GM18873 (cell line): ENCODE measurements around the gene GFRA4.

ENCODE experiments used
- ATAC-seq: cut with Tn5 transposase; IDR thresholded peaks from one replicate; pipeline ENCODE4 v1.9.1; 2021; ENCODE audit warnings: mild to moderate bottlenecking, moderate library complexity, moderate number of reproducible peaks; ENCODE audit not compliant: unreplicated experiment, low FRiP score

Gene GFRA4

DNA sequence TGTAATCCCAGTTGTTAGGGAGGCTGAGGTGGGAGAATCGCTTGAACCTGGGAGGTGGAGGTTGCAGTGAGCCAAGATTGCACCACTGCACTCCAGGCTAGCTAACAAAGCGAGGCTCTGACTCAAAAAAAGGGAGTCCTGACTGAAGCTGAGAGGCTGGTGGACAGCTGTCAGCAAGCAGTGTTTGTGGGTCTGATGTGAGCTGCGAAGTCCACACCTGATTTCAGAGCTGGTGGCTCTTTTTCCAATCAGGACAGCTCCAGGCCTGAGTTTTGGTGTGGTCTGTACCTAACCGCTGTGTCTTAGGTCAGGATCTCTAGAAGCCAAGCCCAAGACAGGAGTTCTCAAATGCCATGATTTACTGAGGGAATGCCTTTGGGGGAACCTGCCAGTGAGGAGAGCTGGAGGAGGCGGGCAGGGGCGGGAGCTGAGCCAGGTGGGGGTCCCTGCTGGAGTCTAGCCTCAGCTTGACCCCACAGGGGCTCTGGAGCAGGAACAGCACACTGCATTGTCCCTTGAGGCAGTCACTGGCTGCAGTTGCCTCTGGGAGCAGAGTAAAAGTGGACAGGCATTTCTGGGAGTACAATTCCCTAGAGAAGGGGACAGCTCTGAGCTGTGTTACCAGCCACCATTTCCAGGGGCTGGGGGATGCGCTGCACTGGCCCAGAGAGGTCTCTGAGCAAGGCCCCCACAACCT is 5.0 kb downstream of the GFRA4 start:
- no peak for ATAC-seq

DNA sequence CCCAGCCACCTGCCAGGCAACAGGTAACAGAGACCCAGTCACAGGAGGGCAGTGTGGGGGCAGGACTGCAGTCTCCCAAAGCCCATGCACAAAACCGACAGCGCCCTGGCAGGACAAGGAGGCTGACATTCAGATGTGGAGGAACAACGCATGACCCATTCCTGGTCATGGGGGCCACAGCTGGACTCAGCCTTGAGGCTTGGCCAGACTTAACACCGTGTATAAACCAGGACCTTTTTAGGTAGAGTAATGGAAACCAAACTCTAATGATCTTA is 8.1 kb downstream of the GFRA4 start:
- ATAC-seq: no peak

DNA sequence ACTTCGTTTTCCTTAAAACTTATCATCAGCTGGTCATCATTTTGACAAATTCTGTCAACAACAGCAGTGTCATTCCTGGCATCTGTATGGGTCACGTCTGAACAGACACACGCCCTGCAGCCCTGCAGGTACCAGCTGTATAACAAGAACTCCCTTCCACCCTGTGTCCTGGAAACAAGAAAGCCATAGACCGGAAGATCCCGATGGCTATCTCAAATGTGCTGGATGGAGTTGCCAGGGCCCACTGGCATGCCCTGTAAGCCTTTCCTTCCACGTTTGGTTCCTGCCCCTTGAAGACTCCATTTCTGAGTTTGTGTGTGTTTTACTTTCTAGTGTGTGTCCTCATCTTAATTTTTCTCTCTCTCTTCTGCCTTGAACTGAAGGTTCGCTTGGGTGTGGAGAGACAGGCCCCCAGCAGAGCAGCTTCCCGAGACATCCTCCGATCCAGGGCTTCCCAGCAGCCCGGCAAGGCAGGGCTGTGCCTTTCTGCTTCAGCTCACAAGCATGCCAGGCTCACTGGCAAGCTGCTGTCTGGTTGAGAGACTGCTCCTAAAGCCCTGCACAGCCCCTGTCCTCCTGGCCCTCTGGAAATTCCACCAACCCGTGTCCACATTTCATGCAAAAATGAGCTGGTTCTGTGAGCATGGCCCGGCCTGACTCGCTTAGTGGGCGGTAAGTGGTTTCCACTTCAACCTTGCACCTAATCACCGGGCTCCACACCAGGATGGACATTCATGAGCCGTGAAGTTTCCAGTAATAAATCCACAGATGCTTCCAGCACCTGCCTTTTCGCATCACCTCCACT is 8.7 kb downstream of the GFRA4 start:
- no peak for ATAC-seq

DNA sequence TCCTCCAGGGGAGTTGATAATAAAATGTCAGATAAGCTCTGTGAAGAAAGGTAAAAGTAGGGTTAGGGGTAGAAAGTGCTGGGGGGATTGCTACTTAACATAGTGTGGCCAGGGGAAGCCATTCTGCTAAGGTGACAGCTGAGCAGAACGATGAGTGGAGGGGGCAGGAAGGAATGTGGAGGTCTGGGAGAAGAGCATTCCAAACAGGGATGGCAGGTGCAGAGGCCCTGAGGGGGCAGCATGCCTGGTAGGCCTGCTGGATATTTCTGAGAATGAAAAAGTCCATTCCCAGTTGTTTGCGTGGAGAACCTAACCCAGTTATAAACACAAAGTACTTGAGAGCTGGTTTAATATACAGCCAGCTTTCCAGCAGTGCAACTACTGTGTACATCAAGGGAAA is 9.3 kb downstream of the GFRA4 start:
- no peak for ATAC-seq

DNA sequence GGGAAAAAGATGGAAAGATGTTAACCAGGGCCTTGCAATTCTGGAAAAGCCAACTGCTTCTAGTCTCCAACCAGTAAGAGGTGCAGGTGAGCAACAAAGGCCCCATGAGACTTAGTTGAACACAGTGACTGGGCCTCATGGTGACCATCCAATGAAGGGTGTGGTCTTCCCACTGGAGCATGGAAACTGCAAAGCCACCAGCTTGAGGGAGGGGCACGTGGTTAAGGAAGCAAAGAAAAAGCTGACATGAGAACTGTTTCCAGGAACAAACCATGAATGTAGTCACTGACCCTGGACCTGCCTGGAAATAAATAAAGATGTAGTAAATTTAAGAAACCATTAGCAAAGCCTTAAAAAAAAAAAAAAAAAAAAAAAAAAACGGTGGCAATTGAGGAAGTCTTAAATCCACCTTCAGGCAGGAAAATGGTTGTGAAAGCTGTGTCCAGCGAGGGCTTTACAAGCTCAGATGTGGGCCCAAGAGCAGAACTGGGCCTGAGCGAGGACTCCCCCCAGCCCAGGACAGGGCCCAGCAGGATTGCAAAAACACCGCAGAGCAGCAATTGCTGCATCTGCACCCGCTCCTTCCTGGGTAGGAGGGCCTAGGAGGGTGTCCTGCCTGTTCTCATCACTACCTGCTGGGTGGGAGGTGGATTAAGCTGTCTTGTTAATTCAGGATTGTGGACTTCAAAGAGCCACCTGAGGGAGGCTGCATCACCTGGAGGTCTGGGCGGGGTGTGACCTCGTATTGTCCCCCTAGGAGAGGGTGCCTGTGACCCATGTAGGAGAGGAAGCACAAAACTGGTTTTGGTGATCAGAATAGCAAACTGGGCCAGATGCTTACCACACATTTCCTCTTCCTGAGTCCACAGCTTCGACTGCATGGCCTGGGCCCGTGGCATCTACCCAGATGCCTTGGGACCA is 10.3 kb downstream of the GFRA4 start:
- no peak for ATAC-seq

DNA sequence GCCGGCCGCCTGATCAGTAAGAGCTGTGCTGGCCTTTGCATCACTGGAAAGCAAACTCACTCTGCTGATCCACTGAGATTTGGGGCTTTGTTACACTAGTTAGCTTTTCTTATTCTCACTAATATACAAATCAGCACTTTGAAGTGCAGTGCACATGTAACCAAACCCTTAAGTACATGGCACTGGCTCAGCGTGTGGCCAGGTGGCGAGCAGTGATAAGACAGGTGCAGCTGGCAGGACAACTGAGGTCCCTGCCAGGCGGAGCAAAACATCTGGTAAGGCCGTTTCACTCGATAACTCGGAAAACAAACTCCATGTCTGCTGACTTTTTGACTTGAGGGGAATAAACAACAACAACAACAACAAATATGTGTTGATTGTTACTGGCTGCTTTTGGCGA is 11.0 kb downstream of the GFRA4 start:
- ATAC-seq: no peak

DNA sequence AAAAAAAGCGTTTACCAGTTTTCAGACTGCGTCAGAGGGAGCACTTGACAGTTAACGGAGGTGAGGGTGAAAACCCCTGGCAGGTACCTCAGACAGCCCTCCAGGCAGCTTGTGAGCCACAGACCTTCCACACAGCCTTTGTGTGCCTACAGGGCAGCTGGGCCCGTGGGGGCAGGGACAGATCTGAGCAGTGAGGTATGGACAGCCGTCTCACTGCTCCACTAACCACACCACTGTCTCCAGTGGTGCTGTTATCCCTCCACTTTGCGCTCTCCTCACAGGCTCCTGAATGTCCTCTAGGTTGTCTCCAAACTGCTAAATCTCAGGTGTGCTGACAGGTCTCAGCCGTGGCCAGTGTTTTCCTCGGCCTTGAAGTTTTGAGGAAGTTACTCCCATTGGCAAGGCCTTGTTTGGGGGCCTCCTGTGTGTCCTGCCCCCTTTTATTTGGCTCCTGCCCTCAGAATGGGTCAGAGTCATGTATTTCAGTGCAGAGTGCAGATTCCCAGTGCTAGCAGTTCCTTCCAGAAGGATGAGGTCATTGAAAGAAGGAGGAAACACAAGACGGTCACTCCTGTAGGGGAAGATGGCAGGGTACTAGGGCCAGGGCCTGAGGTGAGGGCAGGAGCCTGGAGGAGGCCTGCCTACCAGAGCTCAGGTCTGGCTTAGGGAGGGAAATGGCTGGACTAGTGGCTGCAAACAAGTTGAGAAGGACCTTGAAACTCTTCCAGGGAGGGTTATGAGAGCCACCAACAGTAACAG is 11.8 kb downstream of the GFRA4 start:
- no peak for ATAC-seq

DNA sequence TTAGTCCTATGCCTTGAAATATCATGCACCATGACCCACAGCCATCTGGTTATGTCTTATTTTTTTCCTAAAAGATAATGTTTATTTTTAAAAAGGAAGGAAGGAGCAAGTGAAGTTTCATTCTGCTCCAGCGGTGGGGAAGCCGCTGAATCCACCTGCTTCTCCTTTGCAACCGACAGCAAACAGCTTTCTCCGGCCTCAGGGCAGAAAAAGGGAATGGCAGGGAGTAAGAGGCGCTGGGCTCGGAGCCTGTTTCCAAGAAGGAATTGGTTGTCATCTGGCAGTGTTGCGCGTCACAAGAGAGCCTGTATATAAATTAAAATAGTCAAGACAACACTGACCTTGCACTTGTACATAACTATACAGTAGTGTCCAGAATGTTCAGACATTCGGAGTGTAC is 14.2 kb downstream of the GFRA4 start:
- no peak for ATAC-seq

DNA sequence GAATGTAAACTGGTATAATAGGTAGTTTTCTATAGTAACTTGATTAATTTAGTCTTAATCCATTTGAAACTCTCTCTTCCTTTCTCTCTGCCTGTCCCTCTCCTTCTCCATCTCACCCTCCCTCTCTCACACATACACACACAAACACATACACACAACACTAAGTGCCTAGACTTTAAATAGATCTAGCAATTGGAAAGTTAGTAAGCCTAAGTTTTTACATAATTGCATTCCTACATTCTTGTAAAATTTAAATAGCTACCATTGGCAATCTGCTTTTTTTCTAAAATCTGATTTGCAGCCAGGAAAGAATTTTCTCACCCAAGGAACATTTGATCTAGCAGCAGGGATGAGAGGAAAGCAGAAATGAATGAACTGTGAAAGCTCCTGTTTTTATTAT is 15.7 kb downstream of the GFRA4 start:
- ATAC-seq: no peak

DNA sequence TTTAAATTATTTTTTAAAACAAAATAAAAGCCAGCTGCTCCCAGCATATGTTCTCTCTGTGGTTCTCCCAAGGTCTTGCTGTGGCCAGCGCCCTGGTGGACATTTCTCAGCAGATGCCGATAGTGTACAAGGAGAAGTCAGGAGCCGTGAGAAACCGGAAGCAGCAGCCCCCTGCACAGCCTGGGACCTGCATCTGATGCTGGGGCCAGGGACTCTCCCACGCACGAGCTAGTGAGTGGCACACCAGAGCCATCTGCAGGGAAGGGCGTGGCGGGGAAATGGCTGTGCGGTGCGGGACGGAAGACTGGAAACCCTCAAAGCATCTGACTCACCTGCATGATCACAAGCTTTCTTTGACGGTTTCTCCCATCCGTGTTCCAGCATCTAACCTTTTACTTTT is 16.5 kb downstream of the GFRA4 start:
- ATAC-seq: no peak

DNA sequence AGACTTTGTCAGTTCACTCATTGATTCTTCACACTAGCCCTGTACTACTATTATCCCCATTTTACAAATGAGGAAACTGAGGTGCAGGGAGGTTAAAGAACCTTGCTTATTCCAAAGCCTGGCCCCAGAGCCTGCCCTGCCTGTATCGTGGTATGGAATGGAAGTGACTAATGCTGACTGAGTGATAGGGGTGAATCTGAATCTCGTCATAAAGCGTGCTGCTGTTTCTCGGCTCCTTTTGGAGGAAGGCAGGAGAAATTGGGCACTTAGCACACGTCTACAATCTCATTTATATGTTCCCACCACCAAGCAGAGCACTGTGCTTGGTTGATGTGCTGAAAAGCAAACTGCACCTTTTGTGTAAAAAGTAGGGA is 17.1 kb downstream of the GFRA4 start:
- no peak for ATAC-seq

DNA sequence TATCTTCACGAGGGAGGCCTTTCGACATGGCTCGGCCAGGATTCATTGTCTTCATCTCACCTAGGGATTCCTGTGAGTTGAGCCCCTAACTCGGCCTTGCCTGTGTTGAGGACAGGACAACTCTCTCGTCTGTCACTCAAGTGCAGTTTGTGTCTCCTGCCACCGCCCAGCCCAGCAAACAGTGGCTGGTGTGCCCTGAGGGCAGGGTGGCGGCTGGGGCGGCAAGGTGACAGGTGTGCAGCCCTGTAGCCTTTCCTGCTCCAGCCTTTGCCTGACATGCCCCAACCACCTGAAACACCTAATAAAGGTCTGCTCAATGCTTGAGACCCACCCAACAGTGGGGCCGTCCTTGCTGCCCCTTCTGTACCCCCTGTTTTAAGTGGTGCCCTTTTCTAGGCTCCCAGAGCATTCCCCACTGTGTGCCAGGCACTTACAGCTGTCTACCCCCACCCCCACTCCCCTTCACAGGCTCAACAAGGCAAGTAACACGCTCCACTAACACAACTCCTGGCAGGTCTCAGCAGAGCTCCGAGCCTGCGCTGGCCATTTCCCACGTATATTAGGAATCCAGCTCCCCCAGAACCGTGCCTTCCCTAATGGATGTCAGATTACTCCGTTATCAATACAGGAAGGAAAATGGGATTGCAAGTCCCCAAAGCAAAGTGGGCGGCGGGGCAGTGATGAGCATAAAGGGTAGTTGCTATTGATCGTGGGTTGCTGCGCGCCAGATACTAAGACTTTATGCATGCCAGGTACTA is 17.7 kb downstream of the GFRA4 start:
- no peak for ATAC-seq

DNA sequence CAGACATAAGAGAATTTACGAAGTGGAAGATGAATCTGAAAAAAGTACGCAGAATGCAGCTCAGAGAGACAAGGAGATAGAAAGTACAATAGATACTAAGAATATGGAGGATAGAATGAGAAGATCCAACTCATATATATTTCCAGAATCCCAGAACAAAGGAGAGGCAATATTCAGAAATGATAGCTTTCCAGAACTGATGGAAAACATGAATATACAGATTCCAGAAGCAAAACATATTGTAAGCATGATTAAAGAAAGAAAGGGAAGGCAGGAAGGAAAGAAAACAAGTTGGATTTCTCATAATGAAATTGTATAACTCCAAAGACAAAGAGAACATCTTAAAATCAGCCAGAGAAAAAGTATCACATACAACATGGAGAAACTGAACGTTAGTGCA is 22.9 kb downstream of the GFRA4 start:
- no peak for ATAC-seq

DNA sequence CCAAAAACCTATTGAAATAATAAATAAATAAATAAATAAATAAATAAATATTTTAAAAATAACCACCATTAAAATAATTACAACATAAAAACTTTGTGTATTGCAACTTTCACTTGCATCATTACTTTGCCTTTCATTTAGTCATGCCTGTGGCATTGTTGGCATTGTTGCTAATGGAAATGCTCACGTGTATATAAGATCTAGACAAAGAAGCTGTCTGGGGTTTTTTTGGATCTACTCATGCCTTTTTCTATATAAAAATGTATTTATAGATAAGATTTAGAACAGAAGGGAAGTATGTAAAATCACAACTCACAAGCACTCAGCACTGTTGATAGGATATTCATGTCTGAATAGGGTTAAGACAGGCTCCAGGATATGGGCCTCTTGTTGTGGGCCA is 27.9 kb downstream of the GFRA4 start:
- no peak for ATAC-seq

DNA sequence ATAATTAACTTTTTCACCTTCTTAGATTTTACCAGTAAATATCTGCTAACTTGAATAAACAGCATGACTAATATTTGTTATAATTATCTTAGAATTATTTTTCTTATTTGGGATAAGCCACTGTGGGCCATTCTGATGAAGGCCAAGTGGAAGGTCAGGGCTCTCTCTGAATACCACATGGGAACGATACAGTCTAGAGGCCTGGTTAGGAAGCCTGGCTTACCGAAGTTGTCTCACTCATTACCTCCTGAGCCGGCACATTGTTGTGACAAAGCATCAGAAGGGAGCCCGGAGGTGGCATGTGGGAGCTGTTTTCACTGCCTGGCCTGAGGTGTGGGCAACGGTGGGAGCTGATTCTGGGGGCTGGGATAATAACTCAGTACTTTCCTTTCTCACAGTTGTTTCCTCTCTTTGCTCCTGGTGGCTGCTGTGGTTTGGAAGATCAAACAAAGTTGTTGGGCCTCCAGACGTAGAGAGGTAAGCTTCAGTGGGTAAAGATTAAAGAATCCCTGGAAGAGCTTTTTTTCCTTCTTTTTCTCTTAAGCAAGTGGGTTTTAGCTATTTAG is 29.2 kb downstream of the GFRA4 start:
- ATAC-seq: no peak

DNA sequence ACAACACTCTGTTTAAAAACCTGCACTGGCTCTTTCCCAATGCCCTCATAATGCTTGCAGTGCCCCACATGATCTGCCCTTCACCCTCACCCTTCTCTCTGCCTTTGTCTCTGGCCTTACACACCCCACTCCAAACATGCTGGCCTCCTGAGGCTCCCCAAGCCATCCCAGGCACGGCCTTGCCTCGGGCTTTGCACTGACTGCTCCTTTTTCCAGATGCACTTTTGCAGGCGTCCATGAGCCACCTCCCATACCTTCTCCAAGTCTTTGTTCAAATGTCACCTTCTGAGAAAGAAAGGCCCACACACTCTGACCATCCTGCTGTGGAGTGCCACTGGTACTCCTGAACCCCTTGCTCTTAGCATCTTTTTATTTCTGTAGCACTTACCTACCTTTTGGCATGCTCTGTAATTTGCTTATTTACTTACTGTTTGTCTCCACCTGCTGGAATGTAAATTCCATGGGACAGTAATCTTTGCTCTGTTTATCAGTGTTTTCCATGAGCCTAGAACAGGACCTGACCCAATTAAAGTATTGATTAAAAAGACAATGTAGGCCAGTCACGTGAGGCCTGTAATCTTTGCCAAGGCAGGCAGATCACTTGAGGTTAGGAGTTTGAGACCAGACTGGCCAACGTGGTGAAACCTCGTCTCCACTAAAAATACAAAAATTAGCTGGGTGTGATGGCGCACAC is 30.7 kb downstream of the GFRA4 start:
- no peak for ATAC-seq

DNA sequence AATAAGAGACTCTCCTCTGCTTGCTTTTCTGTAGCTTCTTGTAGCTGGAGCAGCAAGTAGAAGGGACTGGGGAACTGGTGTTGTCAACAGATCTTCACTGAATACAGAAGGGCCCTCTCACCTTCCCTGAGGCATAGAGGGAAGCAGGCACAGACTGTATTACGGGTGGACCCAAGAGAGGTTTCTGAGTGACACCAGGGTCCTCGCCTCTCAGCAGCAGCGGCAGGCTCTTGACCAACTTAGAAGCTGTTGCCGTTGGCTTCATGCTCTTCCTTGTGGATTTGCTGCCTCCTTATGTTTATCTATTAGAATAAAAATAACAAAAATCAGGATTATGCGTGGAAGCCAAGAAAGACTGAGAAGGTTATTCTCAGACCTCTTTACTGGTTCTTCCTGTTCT is 31.7 kb downstream of the GFRA4 start:
- no peak for ATAC-seq

DNA sequence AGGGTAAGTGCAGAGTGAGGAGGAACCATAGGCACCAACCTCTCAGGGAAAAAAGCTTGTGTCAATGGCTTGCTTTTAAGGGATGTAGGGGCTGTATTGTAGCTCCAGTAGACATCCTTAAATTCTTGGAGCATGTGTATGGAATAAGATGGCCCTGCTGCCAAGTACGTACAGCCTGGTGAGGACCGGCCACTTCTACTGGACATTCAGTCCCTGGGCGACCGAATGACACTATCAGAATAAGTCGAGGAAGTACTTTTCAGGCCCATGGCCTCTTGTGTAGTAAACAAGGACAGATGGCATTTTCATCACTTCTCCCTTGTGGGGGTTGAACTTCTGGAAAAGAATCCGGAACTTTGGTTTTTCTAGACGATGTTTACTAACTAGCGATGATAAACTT is 32.8 kb downstream of the GFRA4 start:
- no peak for ATAC-seq

DNA sequence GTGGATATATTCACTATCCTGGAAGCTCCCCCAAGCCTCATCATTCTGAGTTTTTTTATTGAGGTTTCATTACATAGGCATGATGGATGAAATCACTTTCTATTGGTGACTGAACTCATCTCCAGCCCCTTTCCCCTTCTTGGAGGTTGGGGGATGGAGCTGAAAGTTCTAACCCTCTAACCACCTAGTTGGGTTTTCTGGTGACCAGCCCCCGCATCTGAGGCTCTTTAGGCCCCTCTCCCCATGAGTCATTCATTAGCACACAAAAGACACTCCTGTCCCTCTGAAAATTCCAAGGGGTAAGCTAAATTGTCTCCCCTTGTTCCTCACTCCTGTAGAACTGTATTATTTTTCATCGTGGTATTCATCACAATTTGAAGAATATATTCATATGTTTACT is 33.3 kb downstream of the GFRA4 start:
- no peak for ATAC-seq
